OCI-LY3 (cell line): ENCODE results near the gene CTBP2.
"Not testable (repeated sequence)": the region's sequence is repeated elsewhere in the genome, so short reads cannot be mapped to it uniquely, and the experiment has no call there.

Experiments used
- H2AFZ ChIP-seq: fragments of 200-600, 300-600 bp; shearing (Covaris generic); 2 replicates; pipeline ENCODE4 v1.6.0; 2014; ENCODE audit warnings: antibody characterized with exemption, low read depth, low read length
- H3K27ac ChIP-seq: fragments of 200-600, 300-600 bp; sonication (generic); 2 replicates; pipeline ENCODE4 v1.5.1; 2014; ENCODE audit warnings: mild to moderate bottlenecking, low read length, moderate library complexity, mixed read lengths
- H3K27me3 ChIP-seq: fragments of 200-600, 300-600 bp; sonication (generic); 2 replicates; pipeline ENCODE4 v1.6.1; 2014; ENCODE audit warnings: low read depth, low read length, mixed read lengths
- H3K36me3 ChIP-seq: fragments of 200-600, 300-600 bp; sonication (generic); replicated peaks from 2 replicates; pipeline ENCODE3; 2014; ENCODE audit warnings: low read depth, low read length, mixed read lengths
- H3K4me1 ChIP-seq: fragments of 300-600, 200-600 bp; sonication (generic); 2 replicates; pipeline ENCODE4 v1.6.1; 2014; ENCODE audit warnings: low read length, mixed read lengths
- H3K4me2 ChIP-seq: fragments of 200-600, 300-600 bp; sonication (generic); 2 replicates; pipeline ENCODE4 v1.6.1; 2014; ENCODE audit warnings: low read length, mixed read lengths
- H3K4me3 ChIP-seq: fragments of 300-600, 200-600 bp; sonication (generic); 2 replicates; pipeline ENCODE4 v1.5.1; 2014; ENCODE audit warnings: antibody characterized with exemption, mild to moderate bottlenecking, low read length, moderate library complexity
- H3K79me2 ChIP-seq: fragments of 300-600, 200-600 bp; shearing (Covaris generic); 2 replicates; pipeline ENCODE4 v1.6.1; 2014; ENCODE audit warnings: mild to moderate bottlenecking, low read length, mixed read lengths
- H3K9ac ChIP-seq: fragments of 300-600, 200-600 bp; shearing (Covaris generic); 2 replicates; pipeline ENCODE4 v1.6.0; 2014; ENCODE audit warnings: mild to moderate bottlenecking, low read length, moderate library complexity
- H3K9me3 ChIP-seq: fragments of 200-600, 300-600 bp; shearing (Covaris generic); 2 replicates; pipeline ENCODE4 v1.6.1; 2014; ENCODE audit warnings: low read length, mixed read lengths; ENCODE audit not compliant: insufficient read depth
- H4K20me1 ChIP-seq: fragments of 200-600, 300-600 bp; sonication (generic); 2 replicates; pipeline ENCODE4 v1.6.1; 2016; ENCODE audit warnings: low read length, mixed read lengths; ENCODE audit not compliant: insufficient read depth
- EZH2phosphoT487 ChIP-seq: fragments of 200-600 bp; shearing (Covaris generic); IDR thresholded peaks from 2 replicates; pipeline ENCODE4 v1.6.1; 2018; ENCODE audit warnings: antibody characterized with exemption, mixed run types, low read depth
- TF ChIP-seq, protein P1 (sequence below): fragments of 200-600, 300-600 bp; sonication (generic); IDR thresholded peaks from 2 replicates; pipeline ENCODE4 v1.5.1; 2014; ENCODE audit warnings: antibody characterized with exemption, low read length, low read depth

CTBP2 gene

DNA sequence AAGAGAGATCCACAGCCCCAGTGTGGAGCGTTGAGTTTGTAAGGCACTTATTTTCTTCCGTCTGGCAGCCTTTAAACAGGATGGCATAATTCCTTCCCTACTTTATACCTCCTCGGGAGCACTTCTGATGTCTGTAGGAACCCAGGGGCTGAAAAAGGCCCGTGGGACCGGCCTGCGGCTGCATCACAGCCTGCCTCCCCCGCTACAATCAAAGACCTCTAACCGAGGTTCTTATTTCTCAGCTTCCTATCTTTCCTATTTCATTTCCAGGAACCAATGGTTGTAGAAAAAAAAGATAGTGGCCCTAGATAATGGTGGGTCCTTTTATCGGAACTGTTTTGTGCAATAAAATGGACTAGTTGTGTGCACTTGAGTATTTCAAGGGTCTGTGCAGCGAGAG is 4.1 kb upstream of the CTBP2 start:
- TF ChIP-seq, protein P1, sequence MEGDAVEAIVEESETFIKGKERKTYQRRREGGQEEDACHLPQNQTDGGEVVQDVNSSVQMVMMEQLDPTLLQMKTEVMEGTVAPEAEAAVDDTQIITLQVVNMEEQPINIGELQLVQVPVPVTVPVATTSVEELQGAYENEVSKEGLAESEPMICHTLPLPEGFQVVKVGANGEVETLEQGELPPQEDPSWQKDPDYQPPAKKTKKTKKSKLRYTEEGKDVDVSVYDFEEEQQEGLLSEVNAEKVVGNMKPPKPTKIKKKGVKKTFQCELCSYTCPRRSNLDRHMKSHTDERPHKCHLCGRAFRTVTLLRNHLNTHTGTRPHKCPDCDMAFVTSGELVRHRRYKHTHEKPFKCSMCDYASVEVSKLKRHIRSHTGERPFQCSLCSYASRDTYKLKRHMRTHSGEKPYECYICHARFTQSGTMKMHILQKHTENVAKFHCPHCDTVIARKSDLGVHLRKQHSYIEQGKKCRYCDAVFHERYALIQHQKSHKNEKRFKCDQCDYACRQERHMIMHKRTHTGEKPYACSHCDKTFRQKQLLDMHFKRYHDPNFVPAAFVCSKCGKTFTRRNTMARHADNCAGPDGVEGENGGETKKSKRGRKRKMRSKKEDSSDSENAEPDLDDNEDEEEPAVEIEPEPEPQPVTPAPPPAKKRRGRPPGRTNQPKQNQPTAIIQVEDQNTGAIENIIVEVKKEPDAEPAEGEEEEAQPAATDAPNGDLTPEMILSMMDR = no peak
- TF ChIP-seq EZH2phosphoT487 = no peak
- Histone ChIP-seq H3K4me1 (no peaks in the 10 kb centered on the region), H3K4me2 (no peak overlapping the region), H3K4me3 (no peak overlapping the region), H3K79me2 (no peaks in the 10 kb centered on the region), H3K9ac (no peak overlapping the region), H3K9me3 (no peaks in the 10 kb centered on the region), H3K36me3 (no peaks in the 10 kb centered on the region), H2AFZ (no peak overlapping the region), H4K20me1 (no peaks in the 10 kb centered on the region), H3K27ac (no peak overlapping the region), H3K27me3 (no peaks in the 10 kb centered on the region)

DNA sequence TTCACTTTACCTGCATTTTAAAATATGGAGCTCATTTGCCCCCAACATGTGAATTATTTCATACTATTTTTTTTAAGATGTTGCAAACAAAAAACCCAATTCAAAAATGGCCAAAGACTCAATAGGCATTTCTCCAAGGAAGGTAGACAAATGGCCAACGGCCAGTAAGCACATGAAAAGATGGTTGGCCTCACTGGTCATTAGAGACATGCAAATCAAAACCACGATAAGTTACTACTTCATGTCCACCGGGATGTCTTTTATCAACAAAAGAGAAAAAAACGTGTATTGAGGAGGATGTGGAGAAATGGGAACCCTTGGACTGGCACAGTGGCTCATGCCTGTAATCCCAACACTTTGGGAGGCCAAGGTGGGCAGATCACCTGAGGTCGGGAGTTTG is 3.4 kb upstream of the CTBP2 start:
- H3K9me3 ChIP-seq = no peaks in the 10 kb centered on the region
- no peaks in the 10 kb centered on the region for H3K36me3 ChIP-seq
- H3K9ac ChIP-seq = no peak overlapping the region
- H4K20me1 ChIP-seq = no peaks in the 10 kb centered on the region
- H3K27ac ChIP-seq = no peak overlapping the region
- no peaks in the 10 kb centered on the region for H3K79me2 ChIP-seq
- H3K4me2 ChIP-seq = no peak overlapping the region
- H3K4me3 ChIP-seq = no peak overlapping the region
- H2AFZ ChIP-seq = no peak overlapping the region
- TF ChIP-seq EZH2phosphoT487 = no peak
- TF ChIP-seq, protein P1 = no peak
- no peaks in the 10 kb centered on the region for H3K4me1 ChIP-seq
- no peaks in the 10 kb centered on the region for H3K27me3 ChIP-seq

DNA sequence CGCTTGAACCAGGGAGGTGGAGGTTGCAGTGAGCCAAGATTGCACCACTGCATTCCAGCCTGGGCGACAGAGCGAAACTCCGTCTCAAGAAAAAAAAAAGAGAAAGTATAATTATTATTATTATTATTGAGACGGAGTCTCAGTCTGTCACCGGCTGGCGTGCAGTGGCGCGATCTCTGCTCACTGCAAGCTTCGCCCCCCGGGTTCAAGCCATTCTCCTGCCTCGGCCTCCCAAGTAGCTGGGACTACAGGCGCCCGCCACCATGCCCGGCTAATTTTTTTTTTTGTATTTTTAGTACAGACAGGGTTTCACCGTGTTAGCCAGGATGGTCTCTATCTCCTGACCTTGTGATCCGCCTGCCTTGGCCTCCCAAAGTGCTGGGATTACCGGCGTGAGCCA is 2.9 kb upstream of the CTBP2 start:
- H2AFZ ChIP-seq, H3K4me2 ChIP-seq, H3K9me3 ChIP-seq, H3K9ac ChIP-seq, H3K4me3 ChIP-seq, H3K27me3 ChIP-seq, H3K79me2 ChIP-seq, H3K27ac ChIP-seq, H3K36me3 ChIP-seq, H4K20me1 ChIP-seq, H3K4me1 ChIP-seq: not testable (repeated sequence)

DNA sequence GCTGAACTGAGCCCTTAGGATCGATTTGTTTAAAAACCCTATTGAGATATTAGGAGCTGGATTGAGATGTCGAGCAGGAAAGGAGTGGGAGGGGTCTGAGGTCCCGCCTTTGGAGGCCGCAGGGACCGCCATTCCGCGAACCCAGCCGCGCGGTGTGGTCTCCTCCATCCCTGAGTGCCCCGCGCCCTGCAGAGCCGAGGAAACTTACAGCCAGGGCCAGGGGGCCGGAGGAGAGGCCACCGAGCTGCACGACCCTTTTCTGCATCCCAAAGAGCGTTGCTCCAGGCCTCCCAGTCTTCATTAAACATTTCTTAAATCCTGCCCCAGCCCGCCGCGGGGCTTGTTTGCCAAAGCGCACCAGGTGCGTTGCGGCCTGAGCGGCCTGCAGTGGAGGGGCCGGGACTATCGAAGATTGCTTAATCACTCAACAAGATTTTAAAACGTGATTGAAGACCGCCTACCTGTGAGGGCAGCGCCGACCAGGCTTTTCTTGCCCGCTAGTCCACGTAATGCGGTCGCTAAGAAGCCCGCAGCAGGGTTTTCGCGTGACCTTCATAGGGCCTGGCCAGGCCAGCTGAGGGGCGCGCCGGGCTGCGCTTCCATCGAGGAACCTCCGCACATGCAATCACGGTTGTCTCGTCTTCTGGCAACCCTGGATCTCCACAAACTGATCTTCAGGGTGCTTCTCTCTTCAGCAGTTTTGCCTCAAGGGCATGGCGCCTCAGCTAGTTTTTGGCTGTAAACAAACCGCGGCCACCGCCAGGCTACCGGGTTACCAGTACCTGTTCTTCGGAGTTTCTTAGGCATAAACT is 2.0 kb upstream of the CTBP2 start:
- no peaks in the 10 kb centered on the region for H3K36me3 ChIP-seq
- H3K9ac ChIP-seq = no peak overlapping the region
- no peak overlapping the region for H3K4me2 ChIP-seq
- TF ChIP-seq, protein P1 = no peak
- TF ChIP-seq EZH2phosphoT487 = no peak
- H4K20me1 ChIP-seq = no peaks in the 10 kb centered on the region
- no peak overlapping the region for H2AFZ ChIP-seq
- no peaks in the 10 kb centered on the region for H3K79me2 ChIP-seq
- H3K27ac ChIP-seq = no peak overlapping the region
- H3K27me3 ChIP-seq = peaks cover 13% of the 10 kb centered on the region
- H3K4me3 ChIP-seq = no peak overlapping the region
- H3K9me3 ChIP-seq = no peaks in the 10 kb centered on the region
- no peaks in the 10 kb centered on the region for H3K4me1 ChIP-seq
